GM19193 (cell line): ENCODE measurements around the gene S100A11.

Experiments
- POLR2A ChIP-seq: IDR thresholded peaks from 4 replicates; pipeline ENCODE4 v1.6.1; 2011; ENCODE audit not compliant: insufficient read depth, insufficient read length; ENCODE audit errors: extremely low read depth

Gene S100A11

GRCh38 chr1:152021569-152021968 lies 15.2 kb downstream of the S100A11 start:
- TF ChIP-seq POLR2A, result no peak

GRCh38 chr1:152020849-152021248 lies 16.0 kb downstream of the S100A11 start:
- no peak for TF ChIP-seq POLR2A

GRCh38 chr1:152018537-152018936 lies 18.3 kb downstream of the S100A11 start:
- TF ChIP-seq POLR2A, result no peak

GRCh38 chr1:152015766-152016165 lies 21.0 kb downstream of the S100A11 start:
- TF ChIP-seq POLR2A, result no peak

- TF ChIP-seq POLR2A, result no peak
These were observed 21.9 kb downstream of the S100A11 start for GRCh38 chr1:152014943-152015342.

- TF ChIP-seq POLR2A, result no peak
These were observed 23.1 kb downstream of the S100A11 start for GRCh38 chr1:152013664-152014237.

GRCh38 chr1:152009691-152010090 lies 27.1 kb downstream of the S100A11 start:
- no peak for TF ChIP-seq POLR2A

GRCh38 chr1:152007047-152007446 lies 29.8 kb downstream of the S100A11 start:
- TF ChIP-seq POLR2A, result no peak

GRCh38 chr1:152005360-152005912 lies 31.4 kb downstream of the S100A11 start:
- no peak for TF ChIP-seq POLR2A

- TF ChIP-seq POLR2A, result no peak
These were observed 32.9 kb downstream of the S100A11 start for GRCh38 chr1:152003846-152004442.

- TF ChIP-seq POLR2A, result no peak
These were observed 33.8 kb downstream of the S100A11 start for GRCh38 chr1:152002960-152003359.

- no peak for TF ChIP-seq POLR2A
These were observed 34.9 kb downstream of the S100A11 start for GRCh38 chr1:152001631-152002584.

GRCh38 chr1:152000964-152001630 lies 35.7 kb downstream of the S100A11 start:
- TF ChIP-seq POLR2A, result no peak

- TF ChIP-seq POLR2A, result no peak
These were observed 38.0 kb downstream of the S100A11 start for GRCh38 chr1:151998611-151999362.
